Inflammatory macrophage treated with lipopolysaccharide for 4 hours (primary cell): ENCODE measurements around the gene SMIM13.

Source experiments
- DNase-seq: peaks from one replicate; pipeline ENCODE4 v3.0.0-alpha.2; 2020

Gene SMIM13

DNA sequence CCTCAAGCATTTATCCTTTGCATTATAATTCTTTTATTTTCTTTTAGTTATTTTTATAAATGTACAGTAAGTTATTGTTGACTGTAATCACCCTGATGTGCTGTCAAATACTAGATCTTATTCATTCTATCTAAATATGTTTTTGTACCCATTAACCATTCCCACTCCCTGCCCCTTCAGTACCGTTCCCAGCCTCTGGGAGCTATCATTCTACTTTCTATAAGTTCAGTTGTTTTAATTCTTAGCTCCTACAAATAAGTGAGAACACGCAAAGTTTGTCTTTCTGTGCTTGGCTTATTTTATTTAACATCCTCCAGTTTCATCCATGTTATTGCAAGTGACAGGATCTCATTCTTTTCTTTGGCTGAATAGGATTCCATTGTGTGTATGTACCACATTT lies 30.3 kb downstream of the SMIM13 start:
- no peak for DNase-seq

DNA sequence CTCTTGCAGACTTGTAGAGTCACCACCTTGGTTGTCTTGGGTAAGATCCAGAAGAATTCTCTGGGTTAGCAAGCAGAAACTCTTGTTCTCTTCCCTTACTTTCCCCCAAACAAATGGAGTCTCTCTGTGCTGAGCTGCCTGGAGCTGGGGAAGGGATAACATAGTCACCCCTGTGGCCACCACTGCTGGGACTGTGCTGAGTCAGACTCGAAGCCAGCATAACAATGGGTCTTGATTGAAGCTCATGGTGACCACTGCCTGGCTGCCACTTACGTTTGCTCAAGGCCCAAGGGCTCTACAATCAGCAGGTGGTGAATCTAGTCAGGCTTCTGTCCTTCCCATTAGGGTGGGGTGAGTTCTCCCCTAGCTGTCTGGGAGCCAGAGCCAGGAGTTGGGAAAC lies 33.2 kb downstream of the SMIM13 start:
- DNase-seq: no peak

DNA sequence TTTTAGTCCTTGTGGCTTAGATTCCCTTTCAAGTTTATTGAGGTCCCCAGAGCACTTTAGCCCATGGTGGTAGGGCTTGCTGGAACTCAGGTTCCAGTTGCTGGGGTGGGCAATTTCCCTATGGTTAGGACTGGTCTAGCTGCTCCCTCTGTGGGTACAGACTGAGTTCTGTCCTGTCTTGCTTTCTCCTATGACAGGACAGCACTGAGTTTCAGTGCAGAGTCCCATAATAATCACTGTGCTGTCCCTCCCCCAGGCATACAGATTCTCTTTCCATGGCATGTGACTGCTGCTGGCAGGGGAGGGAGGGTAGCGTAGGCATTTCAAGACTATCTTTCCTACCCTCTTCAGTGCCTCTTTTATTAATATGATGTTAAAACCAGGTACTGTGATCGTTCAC lies 35.0 kb downstream of the SMIM13 start:
- no peak for DNase-seq

DNA sequence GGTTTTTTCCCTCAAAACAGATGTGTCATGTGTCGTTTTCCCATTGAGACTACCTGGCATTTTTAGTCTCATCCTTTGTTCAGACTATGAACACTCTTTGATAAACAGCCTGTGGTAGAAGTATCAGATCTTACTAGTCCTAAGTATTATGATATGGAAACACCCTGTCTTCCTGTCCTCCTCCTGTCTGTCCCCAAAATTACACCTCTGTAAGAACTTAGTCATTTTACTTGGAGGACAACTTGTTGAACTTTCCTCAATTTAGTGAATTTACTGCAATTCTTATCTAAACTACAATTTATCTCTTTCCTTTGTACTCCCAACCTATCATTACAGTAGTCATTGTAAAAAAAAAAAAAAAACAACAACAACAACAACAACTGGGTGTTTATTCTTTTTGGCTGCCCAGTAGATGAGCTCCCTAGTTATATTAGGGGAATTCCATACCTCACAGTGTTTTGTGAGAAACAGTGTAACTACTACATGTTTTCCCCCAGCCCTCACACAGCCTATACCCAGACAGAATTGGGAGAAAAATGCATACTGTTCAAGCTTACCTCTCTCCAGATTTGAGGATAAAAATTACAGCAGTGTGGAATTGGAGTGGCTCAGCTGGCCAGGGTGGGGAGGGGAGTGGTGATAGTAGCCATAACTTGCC lies 36.4 kb downstream of the SMIM13 start:
- no peak for DNase-seq

DNA sequence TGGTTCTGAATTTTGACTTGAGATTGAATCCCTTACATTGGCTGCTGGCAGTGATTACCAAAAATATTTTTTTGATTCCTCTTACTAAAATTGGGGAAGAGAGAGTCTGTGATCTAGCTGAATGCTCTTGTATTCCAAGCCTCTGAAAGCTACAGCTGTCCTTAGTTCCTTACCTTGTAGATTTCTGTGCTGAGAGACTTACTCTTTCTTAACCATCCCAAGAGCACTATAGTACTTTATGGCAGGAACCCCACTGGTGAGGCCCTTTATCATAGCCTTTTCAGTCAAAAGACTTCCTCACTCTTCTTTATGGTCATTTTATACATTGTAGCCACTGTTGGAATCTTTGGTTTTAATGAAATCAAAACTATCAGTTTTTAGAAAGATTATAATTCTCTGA lies 37.0 kb downstream of the SMIM13 start:
- DNase-seq: no peak

DNA sequence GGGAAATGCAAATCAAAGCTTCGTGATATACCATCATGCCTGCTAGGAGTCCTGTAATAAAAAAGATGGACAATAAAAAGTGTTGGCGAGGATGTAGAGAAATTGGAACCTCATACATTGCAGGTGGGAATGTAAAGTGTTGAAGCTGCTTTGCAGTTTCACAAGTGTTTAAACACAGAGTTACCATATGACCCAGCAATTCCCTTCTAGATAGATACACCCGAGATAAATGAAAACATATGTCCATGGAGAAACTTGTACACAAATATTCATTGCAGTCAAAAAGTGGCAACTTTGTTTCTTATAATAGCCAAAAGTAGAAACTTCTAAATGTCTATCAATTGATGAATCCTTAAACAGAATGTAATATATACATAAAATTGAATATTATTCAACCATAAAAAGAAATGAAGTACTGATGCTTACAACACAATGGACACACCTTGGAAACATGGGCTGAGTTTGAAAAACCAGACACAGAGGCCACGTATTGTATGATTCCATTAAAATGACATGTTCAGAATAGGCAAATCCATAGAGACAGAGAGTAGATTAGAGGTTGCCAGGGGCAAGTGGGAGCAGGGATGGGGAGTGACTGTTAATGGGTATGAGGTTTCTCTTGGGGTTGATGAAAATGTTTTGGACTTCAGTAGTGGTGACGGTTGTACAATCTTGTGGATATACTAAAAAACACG lies 38.7 kb downstream of the SMIM13 start:
- no peak for DNase-seq

DNA sequence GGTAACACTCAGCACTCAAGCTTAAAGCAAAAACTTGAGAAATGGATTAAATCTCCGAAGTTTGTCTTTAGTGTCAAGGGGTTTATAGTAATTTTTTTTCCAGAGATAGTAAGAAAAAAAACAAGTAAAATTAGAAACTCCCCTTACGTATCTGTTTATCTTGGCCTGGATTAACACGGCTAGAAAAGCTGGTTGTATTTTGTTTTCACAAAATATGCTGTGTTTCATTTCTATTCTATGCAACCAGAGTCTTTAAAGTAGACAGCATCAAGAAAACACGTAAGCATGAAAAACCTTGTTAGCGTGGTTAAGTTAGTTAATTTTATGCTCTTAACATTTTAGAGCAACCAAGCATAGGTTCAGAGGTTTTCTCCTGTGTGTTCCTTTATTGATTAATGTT lies 39.6 kb downstream of the SMIM13 start:
- DNase-seq: no peak

DNA sequence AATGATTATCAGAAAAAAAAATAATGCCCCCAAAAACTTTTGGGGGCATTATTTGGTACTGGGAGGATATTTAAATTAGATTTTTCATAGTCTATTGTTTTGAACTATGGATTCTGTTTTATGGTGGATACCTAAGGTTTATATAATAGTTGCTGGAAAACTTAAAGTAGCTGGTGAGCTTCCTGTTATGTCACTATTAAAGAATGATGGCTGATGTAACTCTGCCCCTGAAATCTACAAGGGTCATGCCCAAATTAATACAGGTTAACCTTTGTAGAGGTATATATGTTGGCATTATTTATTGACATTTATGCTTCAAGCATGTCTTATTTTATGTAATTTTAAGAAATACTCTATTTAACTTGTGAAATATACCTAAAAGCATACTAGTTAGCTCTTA lies 43.2 kb downstream of the SMIM13 start:
- no peak for DNase-seq

DNA sequence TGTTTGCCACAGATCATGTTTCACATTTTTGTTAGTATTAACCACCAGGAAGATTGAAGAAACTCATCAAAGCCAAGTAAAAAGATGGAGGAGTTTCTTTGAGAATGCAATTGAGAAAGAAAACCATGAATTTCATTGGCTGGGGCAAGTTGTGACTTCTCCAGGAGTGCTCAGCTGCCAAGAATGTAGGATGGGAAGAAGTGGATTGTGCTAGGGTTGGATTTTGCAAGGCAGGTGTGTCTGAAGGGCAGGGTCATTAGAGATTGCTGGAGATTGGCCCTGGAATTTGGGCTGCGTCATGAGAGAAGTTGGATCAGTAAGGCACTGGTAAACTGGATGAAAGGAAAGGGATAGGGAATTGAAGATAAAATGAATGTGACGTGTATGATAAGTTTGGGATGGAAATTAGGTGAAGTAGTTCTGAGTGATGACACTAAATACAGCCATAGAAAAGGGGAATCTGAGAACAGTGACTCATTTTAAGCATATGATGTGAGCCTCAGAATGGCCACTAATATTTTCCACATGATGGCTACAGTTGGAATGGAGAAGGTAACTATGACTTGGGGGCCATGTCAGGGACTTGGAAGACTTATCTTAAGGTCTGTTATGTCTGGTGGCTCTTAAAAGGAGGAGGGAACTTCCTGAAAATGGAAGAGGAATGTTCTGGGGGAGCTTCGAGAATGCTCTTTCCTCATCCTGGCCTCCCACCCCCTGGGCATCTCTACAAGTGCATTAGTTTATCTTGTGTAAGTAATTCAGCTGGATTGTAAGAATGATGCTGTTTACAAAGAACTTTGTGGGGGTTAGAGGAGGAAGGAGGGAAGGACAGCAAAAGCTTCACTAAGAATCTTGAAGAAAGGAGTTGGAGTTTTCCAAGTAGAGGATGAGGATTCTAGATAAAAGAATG lies 45.7 kb downstream of the SMIM13 start:
- peak; percentile 89 for DNase-seq

DNA sequence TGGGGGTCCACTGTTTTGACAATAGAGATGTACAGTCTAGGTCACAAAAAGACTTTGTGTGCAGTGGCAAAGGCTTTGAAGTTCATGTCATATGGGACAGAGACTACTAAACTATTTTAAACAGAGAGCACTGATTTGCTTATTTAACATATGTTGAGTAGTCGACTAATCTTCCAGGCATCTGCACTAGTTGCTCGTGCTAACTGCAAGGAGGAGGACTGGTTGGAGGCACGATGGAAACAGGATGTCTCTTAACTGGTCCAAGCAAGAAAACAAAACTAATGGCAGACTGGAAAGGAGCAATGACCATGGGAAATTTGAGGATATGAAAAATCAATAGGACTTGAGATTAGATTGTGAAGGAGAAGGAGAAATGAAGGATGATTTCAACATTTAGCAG lies 46.4 kb downstream of the SMIM13 start:
- no peak for DNase-seq

DNA sequence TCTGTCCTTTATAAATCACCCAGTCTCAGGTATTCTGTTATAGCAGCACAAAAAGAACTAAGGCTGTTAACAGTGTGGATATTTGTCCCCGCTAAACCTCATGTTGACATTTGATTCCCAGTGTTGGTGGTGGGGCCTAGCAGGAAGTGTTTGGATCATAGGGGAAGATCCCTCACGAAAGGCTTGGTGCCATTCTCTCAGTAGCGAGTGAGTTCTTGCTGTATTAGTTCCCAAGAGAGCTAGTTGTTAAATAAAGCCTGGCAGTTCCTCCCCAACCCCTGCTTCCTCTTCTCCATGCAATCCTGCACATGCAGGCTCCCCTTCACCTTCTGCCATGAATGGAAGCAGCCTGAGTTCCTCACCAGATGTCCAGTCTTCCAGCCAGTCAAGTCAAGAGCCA lies 47.7 kb downstream of the SMIM13 start:
- DNase-seq: peak; percentile 44

DNA sequence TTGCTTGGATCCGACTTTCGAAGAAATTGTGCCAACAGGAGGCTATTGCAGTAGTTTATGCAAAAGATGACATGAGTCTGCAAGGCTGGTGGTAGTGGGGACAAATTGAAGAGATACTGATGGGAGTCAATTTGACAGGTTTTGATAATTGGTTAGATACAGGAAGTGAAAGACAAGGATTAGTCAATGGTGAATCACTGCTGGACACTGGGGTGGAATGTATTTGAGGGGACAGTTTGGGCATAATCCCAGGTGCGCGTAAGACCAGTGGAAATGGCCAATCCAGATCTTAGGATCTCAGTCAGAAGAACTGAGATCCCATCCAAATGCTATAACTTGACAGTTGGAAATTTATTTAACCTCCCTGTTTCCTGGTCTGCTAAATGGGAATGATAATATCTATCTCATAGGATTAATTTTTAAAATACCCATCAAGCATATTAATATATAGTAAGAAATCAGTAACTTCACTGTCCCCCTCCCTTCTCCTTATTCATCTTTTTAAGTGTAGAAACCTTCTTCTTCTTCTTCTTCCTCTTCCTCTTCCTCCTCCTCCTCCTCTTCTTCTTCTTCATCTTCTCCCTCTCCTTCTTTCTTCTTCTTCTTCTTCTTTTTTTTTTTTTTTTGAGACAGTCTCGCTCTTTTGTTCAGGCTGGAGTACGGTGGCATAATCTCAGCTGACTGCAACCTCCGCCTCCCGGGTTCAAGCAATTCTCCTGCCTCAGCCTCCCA lies 48.8 kb downstream of the SMIM13 start:
- peak; percentile 55 for DNase-seq

DNA sequence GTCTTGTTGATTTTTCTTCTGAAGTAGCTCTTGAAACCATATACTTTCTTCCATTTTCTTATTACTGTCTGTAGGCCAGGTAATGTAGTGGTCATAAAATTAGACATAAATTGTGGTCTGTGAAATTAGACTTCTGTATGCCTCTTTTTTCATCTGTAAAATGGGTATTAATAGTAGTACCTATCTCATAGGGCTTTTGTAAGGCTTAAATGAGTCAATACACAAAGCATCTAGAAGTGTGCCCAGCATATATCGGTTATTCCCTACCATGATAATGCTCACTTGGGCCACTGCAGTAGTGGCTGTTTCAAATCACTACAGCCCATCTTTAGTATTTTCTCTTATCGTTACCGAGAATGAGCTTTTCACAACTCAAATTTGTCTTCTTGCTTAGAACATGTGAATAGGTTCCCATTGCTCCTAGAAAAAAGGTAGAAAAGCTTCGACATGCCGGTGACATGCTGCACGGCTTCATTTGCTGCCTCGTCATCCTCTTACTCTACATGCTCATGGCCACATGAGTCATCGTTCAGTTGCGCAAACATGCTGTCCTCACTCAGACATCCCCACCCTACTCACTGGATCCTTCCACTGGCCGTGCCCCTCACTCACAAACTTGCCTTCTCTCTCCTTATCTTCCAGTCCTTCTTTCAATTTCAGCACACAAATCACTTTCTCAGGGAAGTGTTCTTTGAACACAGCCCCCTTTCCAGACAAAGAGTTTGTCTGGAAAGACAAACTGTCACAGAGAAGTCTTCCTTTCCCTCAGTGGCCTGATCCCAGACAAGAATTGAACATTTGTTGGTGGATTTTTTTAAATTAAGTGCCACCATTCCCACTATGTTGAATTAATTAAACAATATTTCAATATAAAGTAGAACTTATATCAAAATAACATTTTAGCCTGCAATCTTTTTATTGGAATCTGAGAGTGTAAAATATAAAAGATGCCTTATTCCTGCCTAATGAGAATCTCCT lies 50.0 kb downstream of the SMIM13 start:
- DNase-seq: peak; percentile 97

DNA sequence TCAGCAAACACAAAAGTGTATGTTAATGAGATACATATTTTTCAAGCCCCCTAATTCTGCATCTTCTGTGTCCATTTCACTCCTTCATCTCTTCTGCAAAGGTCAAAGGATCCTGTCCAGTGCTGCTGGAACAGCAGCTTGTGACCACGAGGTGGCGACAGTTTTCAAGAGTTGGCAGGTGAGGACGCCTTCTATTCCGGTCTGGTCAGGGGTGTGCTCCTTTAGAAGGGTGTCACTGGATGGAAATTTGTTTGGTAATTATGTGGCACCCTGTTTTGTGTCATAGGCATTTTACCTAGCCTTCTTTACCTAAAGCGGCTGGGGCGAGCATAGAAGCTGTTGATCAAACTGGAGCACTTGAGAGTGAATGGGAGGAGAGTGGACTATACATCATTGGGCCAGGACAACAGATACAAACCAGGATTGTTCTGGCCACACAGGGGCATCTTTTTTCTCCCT lies 50.8 kb downstream of the SMIM13 start:
- peak; percentile 83 for DNase-seq

DNA sequence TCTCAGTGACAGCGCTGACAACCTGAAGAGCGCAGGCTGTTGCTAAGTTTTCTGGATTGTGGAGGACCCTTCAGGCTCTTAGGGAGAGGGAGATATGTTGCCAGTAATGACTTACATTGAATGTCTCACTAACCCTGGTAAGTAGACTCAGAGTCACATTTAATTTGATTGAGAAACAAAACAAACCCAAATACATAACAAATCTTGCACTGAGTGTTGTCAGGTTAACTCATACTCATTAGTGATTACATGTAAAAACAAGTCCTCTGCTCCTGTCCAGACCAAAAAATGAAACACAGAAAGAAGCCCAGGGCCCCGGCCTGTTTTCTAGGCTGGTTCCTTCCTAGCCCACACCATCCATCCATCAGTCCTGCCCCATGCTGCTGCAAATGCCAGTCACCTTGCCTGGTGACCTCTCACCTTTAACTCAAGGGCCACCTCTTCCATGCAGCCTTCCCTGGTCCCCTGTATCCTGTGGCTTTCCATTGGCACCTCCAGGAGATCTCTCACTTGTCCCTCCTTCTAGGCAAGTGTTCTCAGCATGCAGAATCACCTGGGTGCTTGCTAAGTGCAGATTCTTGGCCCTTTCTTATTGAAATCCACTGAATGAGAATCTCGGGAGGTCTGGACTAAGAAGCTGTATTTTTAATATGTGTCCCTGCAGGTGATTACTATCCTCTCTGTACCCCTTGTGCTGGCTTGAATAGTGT lies 52.6 kb downstream of the SMIM13 start:
- no peak for DNase-seq

DNA sequence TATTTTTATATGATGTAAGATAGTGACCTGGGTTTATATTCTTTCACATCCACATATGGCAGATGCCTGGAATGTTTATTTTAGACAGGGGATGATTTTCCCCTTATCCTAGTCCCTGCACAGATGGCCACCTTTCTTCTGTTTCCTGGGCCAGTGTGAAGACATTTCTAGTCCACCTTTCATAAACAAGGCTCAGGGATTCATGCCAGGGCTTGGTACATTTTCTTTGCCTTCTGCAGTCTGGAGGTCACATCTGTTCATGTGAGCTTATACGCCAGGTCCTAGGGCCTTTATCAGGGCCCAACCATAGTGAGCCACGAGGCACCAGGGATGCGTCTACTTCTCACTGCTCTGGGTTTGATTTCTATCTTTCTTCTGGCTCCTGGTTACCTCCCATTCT lies 55.9 kb downstream of the SMIM13 start:
- no peak for DNase-seq

DNA sequence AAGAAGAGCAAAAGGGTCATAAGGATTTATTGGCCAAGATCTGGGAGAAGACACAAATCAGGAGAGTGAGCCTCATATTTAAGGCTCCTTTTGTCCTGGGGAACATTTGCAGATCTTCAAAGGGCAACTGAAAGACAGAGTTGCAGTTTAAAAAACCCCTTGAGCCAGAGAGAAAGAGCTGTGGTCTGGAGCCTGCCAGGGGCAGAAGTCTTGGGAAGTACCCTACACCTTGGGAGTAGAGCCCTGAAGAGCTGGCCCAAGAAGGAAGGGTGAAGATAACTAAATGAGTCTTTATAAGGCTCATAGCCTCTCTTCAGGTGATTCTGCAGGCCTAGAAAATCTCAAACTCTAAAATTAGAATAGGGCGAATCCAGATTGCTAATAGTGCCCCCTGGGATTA lies 57.9 kb downstream of the SMIM13 start:
- no peak for DNase-seq

DNA sequence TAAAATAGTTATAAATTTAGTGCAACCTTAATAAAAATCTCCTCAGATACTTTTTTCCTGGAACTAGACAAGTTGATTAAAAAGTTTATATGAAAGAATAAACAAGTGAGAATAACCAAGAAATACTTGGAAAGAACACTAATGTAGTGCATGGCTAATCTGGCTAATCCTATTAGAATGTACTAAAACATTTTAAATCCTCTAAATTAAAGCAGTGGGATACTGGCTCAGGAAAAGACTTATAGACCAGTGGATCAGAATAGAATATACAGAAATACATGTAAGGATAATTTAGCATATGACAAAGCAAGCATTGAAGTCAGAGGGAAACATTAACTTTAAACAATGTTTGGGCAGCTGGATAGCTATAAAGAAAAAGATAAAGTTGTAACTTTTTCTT lies 58.9 kb downstream of the SMIM13 start:
- no peak for DNase-seq

DNA sequence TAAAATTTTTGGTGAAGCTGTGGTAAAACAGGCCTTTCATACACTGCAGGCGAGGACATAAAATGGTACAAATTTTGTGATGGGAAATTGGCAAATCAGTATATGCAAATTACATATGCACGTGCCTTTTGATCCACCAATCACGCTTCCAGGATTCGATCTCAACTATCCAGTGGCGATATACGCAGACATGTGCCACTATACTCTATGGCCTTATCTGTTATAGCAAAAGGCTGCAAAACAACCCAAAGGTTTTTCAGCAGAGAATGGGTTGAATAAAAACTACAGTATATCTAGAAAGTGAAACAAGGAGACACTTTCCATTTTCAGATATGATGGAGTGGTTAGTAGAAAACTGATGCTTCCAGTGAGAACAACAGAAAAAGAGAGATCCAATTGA lies 59.8 kb downstream of the SMIM13 start:
- no peak for DNase-seq

DNA sequence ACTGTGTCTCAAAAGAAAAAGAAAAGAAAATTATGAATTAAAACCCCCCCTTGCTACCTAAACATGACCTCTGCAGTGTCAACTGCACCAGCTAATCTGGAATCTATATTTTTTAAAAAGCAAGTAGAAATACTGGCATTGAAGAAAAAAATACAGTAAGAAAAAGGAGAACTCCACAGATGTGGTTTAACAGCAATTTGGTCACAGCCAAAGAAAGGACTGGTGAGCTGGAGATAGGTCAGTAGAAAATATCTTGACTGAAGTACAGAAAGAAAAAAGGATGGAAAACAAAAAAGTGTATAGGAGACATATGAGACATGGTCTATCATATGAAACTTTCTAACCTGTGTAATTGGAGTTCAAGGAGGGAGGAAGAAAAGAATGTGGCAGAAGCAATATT lies 62.0 kb downstream of the SMIM13 start:
- DNase-seq: no peak

DNA sequence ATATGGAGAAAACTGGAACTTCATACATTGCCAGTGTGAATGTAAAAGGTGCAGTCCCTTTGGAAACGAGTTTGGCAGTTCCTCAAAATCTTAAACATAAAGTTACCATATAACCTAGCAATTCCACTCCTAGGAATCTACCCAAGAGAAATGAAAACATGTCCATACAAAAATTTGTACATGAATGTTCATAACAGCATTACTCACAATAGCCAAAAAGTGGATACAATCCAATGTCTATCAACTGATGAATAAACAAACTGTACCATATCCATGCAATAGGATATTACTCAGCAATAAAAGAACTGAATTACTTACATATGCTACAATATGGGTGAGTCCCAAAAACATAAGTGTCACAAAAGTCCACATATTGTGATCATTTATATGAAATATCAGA lies 66.6 kb downstream of the SMIM13 start:
- no peak for DNase-seq
